HCT116 (cell line): ENCODE results near the gene ENOPH1. TPM values are rescaled to one million over a fixed set of nuclear protein-coding genes. Genes with fewer than 3 reads are reported as not detected.

Experiments used
- ATAC-seq: fragments of 200-7000 bp; cut with Tn5 transposase; 2 replicates; pipeline ENCODE4 v1.9.1; 2020; ENCODE audit warnings: mild to moderate bottlenecking, moderate library complexity
- BruUV-seq: library from RNA; stranded (reverse); fragments of 400-500 nt; replicated peaks from 2 replicates; lab custom pipeline; 2021; lab: Mats Ljungman, UMichigan
- CTCF ChIA-PET: fragments of 300-600 bp; sonication (Branson Sonifier 250); formaldehyde crosslinking; loops from one replicate; lab custom pipeline; 2021; ENCODE audit warnings: antibody characterized with exemption; lab: Charles Lee
- POLR2A ChIA-PET: fragments of 300-600, 350-600 bp; sonication (Branson Sonifier 250); formaldehyde crosslinking; loops from one replicate; lab custom pipeline; 2021; ENCODE audit warnings: antibody characterized with exemption; lab: Charles Lee
- RAD21 ChIA-PET, 2 experiments: fragments of 300-600 bp; sonication (Branson Sonifier 250); formaldehyde crosslinking; loops; one replicate each; lab custom pipeline; 2023; ENCODE audit warnings: low total read pairs in 2 of 2; ENCODE audit not compliant: uncharacterized antibody in 2 of 2, unreplicated experiment in 2 of 2, low non-redundant PET in 1 of 2; lab: Charles Lee
- DNase-seq: peaks from one replicate; pipeline ENCODE4 v3.0.0-alpha.2; 2010; ENCODE audit warnings: low read depth, low spot score
- H2AFZ ChIP-seq: fragments of 200-600 bp; shearing (Covaris generic), sonication (generic); 2 replicates; pipeline ENCODE4 v1.6.1; 2017; ENCODE audit warnings: low read depth, mixed run types, mixed read lengths, antibody characterized with exemption, low read length; ENCODE audit not compliant: poor library complexity, severe bottlenecking
- H3K27ac ChIP-seq: 2 replicates; pipeline ENCODE4 v1.5.1; 2012; ENCODE audit warnings: low read depth, low read length
- H3K27me3 ChIP-seq: fragments of 200-600 bp; sonication (generic); 2 replicates; pipeline ENCODE4 v1.6.1; 2016; ENCODE audit warnings: mixed run types, low read length, mixed read lengths; ENCODE audit not compliant: insufficient read depth
- H3K36me3 ChIP-seq, 2 experiments: fragments of 200-500 bp in 1 of 2; fragments of 200-600 bp in 1 of 2; sonication (Bioruptor generic) in 1 of 2; sonication (generic) in 1 of 2; 2 replicates each; pipeline versions ENCODE4 v1.5.1 to v1.6.1; 2014 to 2016; ENCODE audit warnings: low read length in 2 of 2, inconsistent platforms in 1 of 2, mixed read lengths in 1 of 2, mixed run types in 1 of 2; ENCODE audit not compliant: insufficient read depth in 2 of 2, control insufficient read depth in 1 of 2
- H3K4me1 ChIP-seq, 2 experiments: fragments of 200-600 bp in 1 of 2; sonication (generic) in 1 of 2; 2 replicates each; pipeline versions ENCODE4 v1.5.1 to v1.6.1; 2012 to 2017; ENCODE audit warnings: low read length in 2 of 2, inconsistent platforms in 1 of 2, mild to moderate bottlenecking in 1 of 2, mixed read lengths in 1 of 2, mixed run types in 1 of 2, moderate library complexity in 1 of 2; ENCODE audit not compliant: insufficient read depth in 2 of 2, control insufficient read depth in 1 of 2
- H3K4me2 ChIP-seq: fragments of 200-600 bp; sonication (generic); 2 replicates; pipeline ENCODE4 v1.6.1; 2017; ENCODE audit warnings: mixed run types, low read length, mixed read lengths
- H3K4me3 ChIP-seq, 2 experiments: fragments of 200-600 bp in 1 of 2; sonication (generic) in 1 of 2; replicated peaks in 1 of 2; 2 replicates each; pipeline ENCODE4 v1.5.1; 2011 to 2016; ENCODE audit warnings: low read length in 2 of 2, control low read depth in 1 of 2, low read depth in 1 of 2, mild to moderate bottlenecking in 1 of 2, mixed read lengths in 1 of 2, mixed run types in 1 of 2
- H3K79me2 ChIP-seq: fragments of 200-600 bp; sonication (generic); 2 replicates; pipeline ENCODE4 v1.6.1; 2017; ENCODE audit warnings: mild to moderate bottlenecking, mixed run types, low read length, moderate library complexity, mixed read lengths; ENCODE audit not compliant: insufficient read depth
- H3K9ac ChIP-seq: fragments of 200-600 bp; sonication (generic); 2 replicates; pipeline ENCODE4 v1.6.1; 2016; ENCODE audit warnings: low read length, mixed read lengths
- H3K9me2 ChIP-seq: fragments of 200-600 bp; sonication (generic), shearing (Covaris generic); 2 replicates; pipeline ENCODE4 v1.6.1; 2017; ENCODE audit warnings: mixed run types, mild to moderate bottlenecking, moderate library complexity; ENCODE audit not compliant: insufficient read depth
- H3K9me3 ChIP-seq, 2 experiments: fragments of 200-500 bp in 1 of 2; fragments of 200-600 bp in 1 of 2; sonication (Bioruptor generic) in 1 of 2; sonication (generic) in 1 of 2; 2 replicates each; pipeline ENCODE4 v1.6.1; 2014 to 2017; ENCODE audit warnings: low read length in 2 of 2, mixed read lengths in 2 of 2, inconsistent platforms in 1 of 2, low read depth in 1 of 2, mild to moderate bottlenecking in 1 of 2, mixed run types in 1 of 2, moderate library complexity in 1 of 2; ENCODE audit not compliant: control insufficient read depth in 1 of 2, insufficient read depth in 1 of 2
- H4K20me1 ChIP-seq: fragments of 200-600 bp; sonication (generic), shearing (Covaris generic); 2 replicates; pipeline ENCODE4 v1.6.1; 2017; ENCODE audit warnings: mixed run types, mild to moderate bottlenecking, moderate library complexity; ENCODE audit not compliant: insufficient read depth
- JUND ChIP-seq: IDR thresholded peaks from 2 replicates; pipeline ENCODE4 v1.6.1; 2012
- POLR2A ChIP-seq: IDR thresholded peaks from 2 replicates; pipeline ENCODE4 v1.7.0; 2011; ENCODE audit warnings: borderline replicate concordance; ENCODE audit not compliant: insufficient read depth, insufficient read length; ENCODE audit errors: extremely low read depth
- SP1 ChIP-seq: IDR thresholded peaks from 2 replicates; pipeline ENCODE4 v1.6.1; 2012; ENCODE audit warnings: low read depth
- YY1 ChIP-seq: IDR thresholded peaks from 2 replicates; pipeline ENCODE4 v1.6.1; 2011; ENCODE audit warnings: low read length, low read depth, moderate library complexity, mild to moderate bottlenecking; ENCODE audit not compliant: insufficient replicate concordance; ENCODE audit errors: extremely low read depth
- intact Hi-C: fragments of 100-400 bp; cut with micrococcal nuclease; formaldehyde crosslinking; loops from 2 replicates; pipeline ENCODE4 v1.10.0; 2022
- total RNA-seq: library from RNA; stranded (reverse); gene quantifications from one replicate; pipeline ENCODE4 v1.2.1, GENCODE V29; 2021; ENCODE audit not compliant: unreplicated experiment
- TF ChIP-seq, protein P1 (sequence below): IDR thresholded peaks from 2 replicates; pipeline ENCODE4 v1.6.1; 2011; ENCODE audit warnings: mild to moderate bottlenecking, low read length, moderate library complexity; ENCODE audit not compliant: insufficient replicate concordance; ENCODE audit errors: extremely low read depth
- TF ChIP-seq, protein P2 (sequence below): IDR thresholded peaks from 2 replicates; pipeline ENCODE4 v1.6.1; 2012; ENCODE audit warnings: low read depth

ENOPH1 gene
- total RNA-seq, 1 experiment from 2014 or later: 53.4 TPM

DNA sequence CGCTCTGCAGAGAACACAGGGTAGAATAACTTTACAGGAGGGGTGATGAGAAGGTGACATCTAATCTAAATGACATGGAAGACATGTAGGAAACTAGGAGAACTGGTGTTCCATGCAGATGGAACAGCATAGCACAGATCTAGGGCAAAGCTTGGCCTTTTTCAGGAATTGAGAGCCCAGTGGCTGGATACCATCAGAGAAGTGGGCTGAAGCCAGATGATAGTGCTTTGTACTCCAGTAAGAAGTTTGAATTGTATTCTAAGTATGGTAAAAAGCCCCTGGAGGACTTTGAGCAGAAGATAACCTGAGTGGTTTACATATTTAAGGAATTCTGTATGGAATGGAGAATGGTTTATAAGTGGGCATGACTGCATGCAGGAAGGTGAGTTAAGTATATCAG is 32.8 kb downstream of the ENOPH1 start:
- no peak for TF ChIP-seq JUND
- TF ChIP-seq, protein P1, sequence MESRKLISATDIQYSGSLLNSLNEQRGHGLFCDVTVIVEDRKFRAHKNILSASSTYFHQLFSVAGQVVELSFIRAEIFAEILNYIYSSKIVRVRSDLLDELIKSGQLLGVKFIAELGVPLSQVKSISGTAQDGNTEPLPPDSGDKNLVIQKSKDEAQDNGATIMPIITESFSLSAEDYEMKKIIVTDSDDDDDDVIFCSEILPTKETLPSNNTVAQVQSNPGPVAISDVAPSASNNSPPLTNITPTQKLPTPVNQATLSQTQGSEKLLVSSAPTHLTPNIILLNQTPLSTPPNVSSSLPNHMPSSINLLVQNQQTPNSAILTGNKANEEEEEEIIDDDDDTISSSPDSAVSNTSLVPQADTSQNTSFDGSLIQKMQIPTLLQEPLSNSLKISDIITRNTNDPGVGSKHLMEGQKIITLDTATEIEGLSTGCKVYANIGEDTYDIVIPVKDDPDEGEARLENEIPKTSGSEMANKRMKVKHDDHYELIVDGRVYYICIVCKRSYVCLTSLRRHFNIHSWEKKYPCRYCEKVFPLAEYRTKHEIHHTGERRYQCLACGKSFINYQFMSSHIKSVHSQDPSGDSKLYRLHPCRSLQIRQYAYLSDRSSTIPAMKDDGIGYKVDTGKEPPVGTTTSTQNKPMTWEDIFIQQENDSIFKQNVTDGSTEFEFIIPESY: no peak
- no peak for TF ChIP-seq SP1
- no peak for TF ChIP-seq POLR2A
- TF ChIP-seq, protein P2, sequence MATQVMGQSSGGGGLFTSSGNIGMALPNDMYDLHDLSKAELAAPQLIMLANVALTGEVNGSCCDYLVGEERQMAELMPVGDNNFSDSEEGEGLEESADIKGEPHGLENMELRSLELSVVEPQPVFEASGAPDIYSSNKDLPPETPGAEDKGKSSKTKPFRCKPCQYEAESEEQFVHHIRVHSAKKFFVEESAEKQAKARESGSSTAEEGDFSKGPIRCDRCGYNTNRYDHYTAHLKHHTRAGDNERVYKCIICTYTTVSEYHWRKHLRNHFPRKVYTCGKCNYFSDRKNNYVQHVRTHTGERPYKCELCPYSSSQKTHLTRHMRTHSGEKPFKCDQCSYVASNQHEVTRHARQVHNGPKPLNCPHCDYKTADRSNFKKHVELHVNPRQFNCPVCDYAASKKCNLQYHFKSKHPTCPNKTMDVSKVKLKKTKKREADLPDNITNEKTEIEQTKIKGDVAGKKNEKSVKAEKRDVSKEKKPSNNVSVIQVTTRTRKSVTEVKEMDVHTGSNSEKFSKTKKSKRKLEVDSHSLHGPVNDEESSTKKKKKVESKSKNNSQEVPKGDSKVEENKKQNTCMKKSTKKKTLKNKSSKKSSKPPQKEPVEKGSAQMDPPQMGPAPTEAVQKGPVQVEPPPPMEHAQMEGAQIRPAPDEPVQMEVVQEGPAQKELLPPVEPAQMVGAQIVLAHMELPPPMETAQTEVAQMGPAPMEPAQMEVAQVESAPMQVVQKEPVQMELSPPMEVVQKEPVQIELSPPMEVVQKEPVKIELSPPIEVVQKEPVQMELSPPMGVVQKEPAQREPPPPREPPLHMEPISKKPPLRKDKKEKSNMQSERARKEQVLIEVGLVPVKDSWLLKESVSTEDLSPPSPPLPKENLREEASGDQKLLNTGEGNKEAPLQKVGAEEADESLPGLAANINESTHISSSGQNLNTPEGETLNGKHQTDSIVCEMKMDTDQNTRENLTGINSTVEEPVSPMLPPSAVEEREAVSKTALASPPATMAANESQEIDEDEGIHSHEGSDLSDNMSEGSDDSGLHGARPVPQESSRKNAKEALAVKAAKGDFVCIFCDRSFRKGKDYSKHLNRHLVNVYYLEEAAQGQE: no peak
- no peak for TF ChIP-seq YY1
- TF ChIP-seq, all 23 proteins: peak for 0
- Histone ChIP-seq H3K4me1 (no peaks in the 10 kb centered on the region), H3K27ac (no peak overlapping the region), H3K9me2 (no peaks in the 10 kb centered on the region), H3K4me2 (no peak overlapping the region), H3K79me2 (no peaks in the 10 kb centered on the region), H3K27me3 (no peaks in the 10 kb centered on the region), H3K4me3 (no peak overlapping the region), H3K9me3 (no peaks in the 10 kb centered on the region), H2AFZ (no peak overlapping the region), H3K36me3 (peaks cover 18 to 28% of the 10 kb centered on the region in 2 experiments; a peak in 3 of 4 replicates), H3K9ac (no peak overlapping the region), H4K20me1 (no peaks in the 10 kb centered on the region; the same call in 1 of the 2 replicates)
- ChIA-PET POLR2A (no interaction called here), RAD21 (no interaction called here), CTCF (interaction anchor here (1.5 to 2.8 kb wide), 2 partner anchors 259 to 276 kb away, joined by 3 to 11 read pairs; no protein-coding TSS in a partner anchor)
- no peak for DNase-seq
- intact Hi-C loops: loop anchor here (2.0 to 5.0 kb wide), 2 partner anchors 134 to 820 kb away; no protein-coding TSS in a partner anchor
- no peak for ATAC-seq
- BruUV-seq: no TSS peak
